CD14-positive monocyte (primary cell): ENCODE measurements around the gene PDIA6. TPM values are rescaled to one million over a fixed set of nuclear protein-coding genes. Genes with fewer than 3 reads are reported as not detected.

ENCODE experiments used
- DNase-seq, 3 donors: peaks; one replicate each; pipeline ENCODE4 v3.0.0-alpha.2; 2011 to 2022
- H2AFZ ChIP-seq: 2 replicates; pipeline ENCODE4 v1.6.0; 2012; ENCODE audit warnings: mild to moderate bottlenecking, low read depth, low read length, inconsistent platforms; ENCODE audit not compliant: insufficient read depth, poor library complexity, severe bottlenecking
- H3K27ac ChIP-seq, 2 donors: 1 replicate in 1 of 2; 2 replicates in 1 of 2; pipeline ENCODE4 v1.5.1; 2012 to 2013; ENCODE audit warnings: low read length in 2 of 2, control low read depth in 1 of 2, inconsistent platforms in 1 of 2, low read depth in 1 of 2, mild to moderate bottlenecking in 1 of 2
- H3K27me3 ChIP-seq, 2 donors: one replicate each; pipeline versions ENCODE4 v1.6.0 to v1.6.1; 2011 to 2013; ENCODE audit warnings: low read length in 2 of 2; ENCODE audit not compliant: control insufficient read depth in 2 of 2, insufficient read depth in 2 of 2
- H3K36me3 ChIP-seq, 2 donors: replicated peaks in 1 of 2; 1 replicate in 1 of 2; 2 replicates in 1 of 2; pipeline versions ENCODE4 v1.5.1 to v1.6.1; 2012 to 2013; ENCODE audit warnings: low read length in 2 of 2, control low read depth in 1 of 2, inconsistent platforms in 1 of 2, mild to moderate bottlenecking in 1 of 2; ENCODE audit not compliant: insufficient read depth in 2 of 2, control insufficient read depth in 1 of 2
- H3K4me1 ChIP-seq, 2 donors: 1 replicate in 1 of 2; 2 replicates in 1 of 2; pipeline versions ENCODE4 v1.5.1 to v1.6.1; 2012 to 2013; ENCODE audit warnings: low read length in 2 of 2, control low read depth in 1 of 2, inconsistent platforms in 1 of 2, mild to moderate bottlenecking in 1 of 2, moderate library complexity in 1 of 2; ENCODE audit not compliant: insufficient read depth in 2 of 2, control insufficient read depth in 1 of 2
- H3K4me2 ChIP-seq: replicated peaks from 2 replicates; pipeline ENCODE3; 2012; ENCODE audit warnings: low read length, moderate library complexity, mild to moderate bottlenecking; ENCODE audit not compliant: poor library complexity, severe bottlenecking; ENCODE audit errors: extremely low read depth
- H3K4me3 ChIP-seq, 3 experiments: fragments of 200-600 bp in 1 of 3; sonication (generic) in 1 of 3; replicated peaks in 1 of 3; 1 replicate in 2 of 3; 2 replicates in 1 of 3; pipeline ENCODE4 v1.5.1; 2011 to 2013; ENCODE audit warnings: low read length in 3 of 3, mild to moderate bottlenecking in 3 of 3, control low read depth in 2 of 3, low read depth in 2 of 3, inconsistent platforms in 1 of 3, moderate library complexity in 1 of 3
- H3K79me2 ChIP-seq: 2 replicates; pipeline ENCODE4 v1.6.0; 2012; ENCODE audit warnings: mild to moderate bottlenecking, control low read depth, inconsistent platforms, low read length, moderate library complexity; ENCODE audit not compliant: insufficient read depth
- H3K9ac ChIP-seq: 2 replicates; pipeline ENCODE4 v1.6.0; 2017; ENCODE audit warnings: low read length, mild to moderate bottlenecking; ENCODE audit not compliant: insufficient read depth, poor library complexity, severe bottlenecking
- H3K9me3 ChIP-seq, 2 donors: replicated peaks in 1 of 2; 1 replicate in 1 of 2; 2 replicates in 1 of 2; pipeline versions ENCODE4 v1.5.1 to v1.6.1; 2012 to 2013; ENCODE audit warnings: low read length in 2 of 2, control low read depth in 1 of 2; ENCODE audit not compliant: control insufficient read depth in 1 of 2, insufficient read depth in 1 of 2
- H4K20me1 ChIP-seq: 2 replicates; pipeline ENCODE4 v1.6.0; 2012; ENCODE audit warnings: mild to moderate bottlenecking, low read length, control low read depth, moderate library complexity; ENCODE audit not compliant: insufficient read depth
- H3K27ac Mint-ChIP-seq, 7 donors: one replicate each; pipeline ENCODE4 v1.8.0; 2020; ENCODE audit warnings: mild to moderate bottlenecking in 7 of 7, mixed read lengths in 7 of 7, moderate library complexity in 6 of 7, inconsistent platforms in 2 of 7
- H3K27me3 Mint-ChIP-seq, 3 donors: one replicate each; pipeline ENCODE4 v1.8.0; 2021 to 2022; ENCODE audit warnings: low read depth in 3 of 3, mild to moderate bottlenecking in 3 of 3, mixed read lengths in 3 of 3, moderate library complexity in 3 of 3, inconsistent platforms in 1 of 3
- H3K36me3 Mint-ChIP-seq, 2 donors: one replicate each; pipeline ENCODE4 v1.8.0; 2020; ENCODE audit warnings: mixed read lengths in 2 of 2, inconsistent platforms in 1 of 2, mild to moderate bottlenecking in 1 of 2
- H3K4me1 Mint-ChIP-seq: one replicate; pipeline ENCODE4 v1.8.0; 2020; ENCODE audit warnings: mild to moderate bottlenecking, mixed read lengths
- H3K4me3 Mint-ChIP-seq, 2 donors: one replicate each; pipeline ENCODE4 v1.8.0; 2020; ENCODE audit warnings: mild to moderate bottlenecking in 2 of 2, mixed read lengths in 2 of 2, moderate library complexity in 1 of 2
- H3K9me3 Mint-ChIP-seq, 7 donors: one replicate each; pipeline ENCODE4 v1.8.0; 2020 to 2022; ENCODE audit warnings: mixed read lengths in 7 of 7, mild to moderate bottlenecking in 6 of 7, moderate library complexity in 6 of 7, inconsistent platforms in 2 of 7
- WGBS: methylation state at CpG from one replicate; pipeline ENCODE4 v1.1.5; 2013; ENCODE audit warnings: missing lambda C conversion rate; ENCODE audit not compliant: insufficient coverage; 5-methylcytosine and 5-hydroxymethylcytosine counted together
- intact Hi-C, 2 donors: fragments of 100-400 bp; cut with micrococcal nuclease; formaldehyde crosslinking; loops; one replicate each; pipeline versions ENCODE4 v1.15.0 to v1.15.1; 2023
- polyA plus RNA-seq, 3 donors: library from polyadenylated mRNA; depleted of rRNA in 1 of 3; unstranded in 2 of 3; stranded (reverse) in 1 of 3; fragments of 300-500 nt in 2 of 3; fragments of >200 nt in 1 of 3; fragmentation: Illumina TruSeq in 2 of 3; gene quantifications; 1 replicate in 2 of 3; 2 replicates in 1 of 3; pipeline ENCODE4 v1.2.3, GENCODE V29; 2012 to 2021
- TF ChIP-seq, protein P1 (sequence below): fragments of 200-600 bp; IDR thresholded peaks from one replicate; pipeline ENCODE4 v1.8.0; 2022; ENCODE audit warnings: antibody characterized with exemption, mild to moderate bottlenecking

Gene PDIA6
- polyA plus RNA-seq, 3 donors: 49.8 to 187 (median 166) TPM

DNA sequence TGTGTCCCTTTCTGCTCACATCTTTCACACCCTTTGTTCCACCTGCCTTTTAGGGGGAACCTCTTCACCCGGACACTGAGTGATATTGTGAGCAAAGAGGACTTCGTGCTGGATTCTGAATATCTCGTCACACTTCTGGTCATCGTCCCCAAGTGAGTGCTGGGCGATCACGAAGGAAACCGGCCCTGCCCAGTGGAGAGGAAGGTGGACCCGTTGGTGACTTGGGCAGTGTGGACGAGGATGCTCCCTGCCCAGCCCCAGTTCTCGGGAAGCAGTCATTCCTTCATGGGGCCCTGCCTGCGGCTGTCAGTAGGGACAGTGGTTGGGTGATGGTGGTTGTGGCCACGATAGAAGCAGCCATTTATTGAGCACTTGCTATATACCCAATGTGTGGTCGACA, 40.8 kb downstream of the PDIA6 start:
- Mint-ChIP-seq H3K9me3 (no peaks in the 10 kb centered on the region), H3K27me3 (peaks cover 2 to 4% (median 3%) of the 10 kb centered on the region in 3 donors), H3K4me1 (no peaks in the 10 kb centered on the region), H3K4me3 (no peak overlapping the region), H3K27ac (no peak overlapping the region), H3K36me3 (no peaks in the 10 kb centered on the region)
- 90% methylated on average over 7 of the region's 13 CpGs for WGBS
- H3K4me1 ChIP-seq: no peaks in the 10 kb centered on the region
- H3K4me2 ChIP-seq: no peak overlapping the region
- no peaks in the 10 kb centered on the region for H3K79me2 ChIP-seq
- no peak for DNase-seq
- intact Hi-C loops: no loop called here
- H4K20me1 ChIP-seq: no peaks in the 10 kb centered on the region
- H3K4me3 ChIP-seq: no peak overlapping the region
- no peaks in the 10 kb centered on the region for H3K36me3 ChIP-seq
- no peaks in the 10 kb centered on the region for H3K27me3 ChIP-seq
- no peaks in the 10 kb centered on the region for H3K9me3 ChIP-seq
- H3K9ac ChIP-seq: no peak overlapping the region
- no peak overlapping the region for H3K27ac ChIP-seq
- H2AFZ ChIP-seq: no peak overlapping the region
- TF ChIP-seq, protein P1, sequence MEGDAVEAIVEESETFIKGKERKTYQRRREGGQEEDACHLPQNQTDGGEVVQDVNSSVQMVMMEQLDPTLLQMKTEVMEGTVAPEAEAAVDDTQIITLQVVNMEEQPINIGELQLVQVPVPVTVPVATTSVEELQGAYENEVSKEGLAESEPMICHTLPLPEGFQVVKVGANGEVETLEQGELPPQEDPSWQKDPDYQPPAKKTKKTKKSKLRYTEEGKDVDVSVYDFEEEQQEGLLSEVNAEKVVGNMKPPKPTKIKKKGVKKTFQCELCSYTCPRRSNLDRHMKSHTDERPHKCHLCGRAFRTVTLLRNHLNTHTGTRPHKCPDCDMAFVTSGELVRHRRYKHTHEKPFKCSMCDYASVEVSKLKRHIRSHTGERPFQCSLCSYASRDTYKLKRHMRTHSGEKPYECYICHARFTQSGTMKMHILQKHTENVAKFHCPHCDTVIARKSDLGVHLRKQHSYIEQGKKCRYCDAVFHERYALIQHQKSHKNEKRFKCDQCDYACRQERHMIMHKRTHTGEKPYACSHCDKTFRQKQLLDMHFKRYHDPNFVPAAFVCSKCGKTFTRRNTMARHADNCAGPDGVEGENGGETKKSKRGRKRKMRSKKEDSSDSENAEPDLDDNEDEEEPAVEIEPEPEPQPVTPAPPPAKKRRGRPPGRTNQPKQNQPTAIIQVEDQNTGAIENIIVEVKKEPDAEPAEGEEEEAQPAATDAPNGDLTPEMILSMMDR: no peak

DNA sequence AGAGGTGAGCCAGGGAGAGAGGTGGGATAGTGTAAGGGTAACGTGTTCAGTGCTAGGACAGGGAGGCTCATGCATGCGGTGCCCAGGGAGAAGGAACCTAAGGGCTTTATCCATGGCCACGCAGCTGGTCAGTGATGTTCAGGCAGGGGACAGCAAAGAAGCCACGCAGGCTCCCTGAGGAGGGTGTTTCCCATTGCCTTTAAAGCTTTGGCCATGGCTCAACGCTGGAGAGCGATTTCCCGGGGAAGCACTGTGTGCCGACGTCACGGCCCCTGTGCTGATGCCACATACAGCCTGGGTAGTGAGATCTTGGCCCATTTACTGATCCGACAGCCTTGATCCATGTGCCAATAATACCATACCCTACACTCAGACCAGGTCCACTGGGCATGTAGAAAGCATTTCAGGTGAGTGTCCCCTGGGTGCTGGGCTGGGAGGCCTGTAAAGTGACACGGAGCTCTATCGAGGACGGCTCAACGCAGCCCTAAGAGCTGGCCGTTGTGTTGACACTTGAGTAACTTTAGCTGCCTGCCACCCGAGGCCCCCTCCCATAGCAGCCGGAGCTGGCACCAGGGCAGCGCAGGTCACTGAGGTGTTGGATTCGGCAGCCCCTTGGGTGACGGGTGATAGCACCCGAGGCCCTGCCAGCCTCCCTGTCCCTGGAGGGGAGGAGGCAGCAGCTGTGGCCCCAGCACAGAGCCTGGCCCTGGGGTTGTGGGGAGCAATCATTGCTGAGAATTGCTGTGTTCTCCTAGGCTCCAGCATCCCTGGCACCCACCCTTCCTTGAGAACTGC, 41.4 kb downstream of the PDIA6 start:
- H3K27ac ChIP-seq: no peak overlapping the region
- WGBS: 96% methylated on average over 21 of the region's 22 CpGs
- no peak overlapping the region for H3K9ac ChIP-seq
- H3K36me3 Mint-ChIP-seq: no peaks in the 10 kb centered on the region
- H3K36me3 ChIP-seq: no peaks in the 10 kb centered on the region
- no peak for DNase-seq
- H3K9me3 ChIP-seq: no peaks in the 10 kb centered on the region
- no peaks in the 10 kb centered on the region for H4K20me1 ChIP-seq
- H2AFZ ChIP-seq: no peak overlapping the region
- H3K79me2 ChIP-seq: no peaks in the 10 kb centered on the region
- no peak overlapping the region for H3K4me3 ChIP-seq
- no peak overlapping the region for H3K27ac Mint-ChIP-seq
- no peaks in the 10 kb centered on the region for H3K27me3 ChIP-seq
- H3K4me1 ChIP-seq: no peaks in the 10 kb centered on the region
- no peaks in the 10 kb centered on the region for H3K9me3 Mint-ChIP-seq
- H3K4me3 Mint-ChIP-seq: no peak overlapping the region
- H3K4me2 ChIP-seq: no peak overlapping the region
- peaks cover 2 to 4% (median 3%) of the 10 kb centered on the region in 3 donors for H3K27me3 Mint-ChIP-seq
- no peaks in the 10 kb centered on the region for H3K4me1 Mint-ChIP-seq
- intact Hi-C loops: no loop called here
- TF ChIP-seq, protein P1: no peak
